ENCODE data around the gene CELF1. TPM values are rescaled to one million over a fixed set of nuclear protein-coding genes. Genes with fewer than 3 reads are reported as not detected.

CELF1 gene
- total and polyA plus RNA-seq, 4 donors: 83.0 to 168 (median 121) TPM

DNA sequence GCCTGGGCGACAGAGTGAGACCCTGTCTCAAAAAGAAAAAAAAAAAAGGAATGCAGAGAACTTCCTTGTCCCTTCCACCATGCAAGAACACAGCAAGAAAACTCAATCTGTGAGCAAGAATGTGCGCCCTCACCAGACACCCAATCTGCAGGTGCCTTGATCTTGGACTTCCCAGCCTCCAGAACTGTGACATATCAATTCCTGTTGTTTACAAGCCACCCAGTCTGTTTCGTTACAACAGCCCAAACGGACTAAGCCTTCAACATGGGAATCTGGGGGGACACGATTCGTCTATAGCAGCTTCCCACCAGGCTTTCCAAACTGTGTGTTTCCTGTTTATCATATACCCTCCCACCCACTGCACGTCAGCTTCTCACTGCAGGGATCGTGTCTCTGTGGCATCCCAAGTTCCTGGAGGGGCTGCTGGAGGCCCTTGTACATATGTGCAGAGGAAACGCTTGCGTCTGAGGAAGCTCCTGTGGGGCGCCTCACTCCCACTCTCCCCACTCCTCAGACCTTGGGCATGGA lies 115.7 kb downstream of the CELF1 start:
- DNase-seq (ENCODE audit: low read depth in 4 of 6, low spot score in 6 of 6): no peak

DNA sequence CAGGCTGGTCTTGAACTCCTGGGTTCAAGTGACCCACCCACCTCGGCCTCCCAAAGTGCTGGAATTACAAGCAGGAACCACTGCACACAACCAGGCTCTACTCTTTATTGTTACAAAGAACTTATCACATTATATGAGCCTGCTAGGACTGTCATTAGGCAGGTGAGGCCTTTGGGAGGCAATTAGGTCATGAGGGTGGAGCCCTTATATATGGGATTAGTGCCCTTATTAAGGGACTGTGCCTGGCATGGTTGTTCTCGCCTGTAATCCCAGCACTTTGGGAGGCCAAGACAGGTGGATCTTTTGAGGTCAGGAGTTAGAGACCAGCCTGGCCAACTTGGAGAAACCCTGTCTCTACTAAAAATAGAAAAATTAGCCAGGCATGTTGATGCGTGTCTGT lies 116.2 kb downstream of the CELF1 start:
- Histone ChIP-seq H3K4me1 (ENCODE audit: control insufficient read depth, insufficient read depth, low read length) (peaks cover 46% of the 10 kb centered on the region), H3K36me3 (ENCODE audit: control insufficient read depth, insufficient read depth, low read length) (no peaks in the 10 kb centered on the region)
- 90% methylated on average over 3 of the region's 3 CpGs for WGBS (ENCODE audit: insufficient coverage)

More for the DNA sequence above, 115.7 kb downstream of the CELF1 start:
- no peak overlapping the region for H3K27ac ChIP-seq (ENCODE audit: low read depth, low read length)
- WGBS (ENCODE audit: insufficient coverage): 75% methylated on average over 7 of the region's 11 CpGs
- H3K4me3 ChIP-seq (ENCODE audit: low read depth, low read length): no peak overlapping the region
- no peaks in the 10 kb centered on the region for H3K9me3 ChIP-seq (ENCODE audit: control insufficient read depth, insufficient read depth, low read length)
- no peaks in the 10 kb centered on the region for H3K36me3 ChIP-seq (ENCODE audit: control insufficient read depth, insufficient read depth, low read length)
- no peaks in the 10 kb centered on the region for H3K27me3 ChIP-seq (ENCODE audit: control insufficient read depth, insufficient read depth, low read length)
- peaks cover 46% of the 10 kb centered on the region for H3K4me1 ChIP-seq (ENCODE audit: control insufficient read depth, insufficient read depth, low read length)

GRCh38 chr11:47435687-47436086 lies 117.2 kb downstream of the CELF1 start:
- WGBS (ENCODE audit: insufficient coverage): 89% methylated on average over 3 of the region's 3 CpGs
- H3K4me3 ChIP-seq (ENCODE audit: low read depth, low read length): no peak overlapping the region
- no peak overlapping the region for H3K27ac ChIP-seq (ENCODE audit: low read depth, low read length)
- H3K9me3 ChIP-seq (ENCODE audit: control insufficient read depth, insufficient read depth, low read length): no peaks in the 10 kb centered on the region
- H3K36me3 ChIP-seq (ENCODE audit: control insufficient read depth, insufficient read depth, low read length): no peaks in the 10 kb centered on the region
- H3K4me1 ChIP-seq (ENCODE audit: control insufficient read depth, insufficient read depth, low read length): peaks cover 46% of the 10 kb centered on the region
- DNase-seq (ENCODE audit: low read depth in 4 of 6, low spot score in 6 of 6): no peak
- no peaks in the 10 kb centered on the region for H3K27me3 ChIP-seq (ENCODE audit: control insufficient read depth, insufficient read depth, low read length)

More for the DNA sequence above, 116.2 kb downstream of the CELF1 start:
- Histone ChIP-seq H3K27me3 (ENCODE audit: control insufficient read depth, insufficient read depth, low read length) (no peaks in the 10 kb centered on the region), H3K9me3 (ENCODE audit: control insufficient read depth, insufficient read depth, low read length) (no peaks in the 10 kb centered on the region), H3K4me3 (ENCODE audit: low read depth, low read length) (no peak overlapping the region), H3K27ac (ENCODE audit: low read depth, low read length) (no peak overlapping the region)
- DNase-seq (ENCODE audit: low read depth in 4 of 6, low spot score in 6 of 6): no peak

DNA sequence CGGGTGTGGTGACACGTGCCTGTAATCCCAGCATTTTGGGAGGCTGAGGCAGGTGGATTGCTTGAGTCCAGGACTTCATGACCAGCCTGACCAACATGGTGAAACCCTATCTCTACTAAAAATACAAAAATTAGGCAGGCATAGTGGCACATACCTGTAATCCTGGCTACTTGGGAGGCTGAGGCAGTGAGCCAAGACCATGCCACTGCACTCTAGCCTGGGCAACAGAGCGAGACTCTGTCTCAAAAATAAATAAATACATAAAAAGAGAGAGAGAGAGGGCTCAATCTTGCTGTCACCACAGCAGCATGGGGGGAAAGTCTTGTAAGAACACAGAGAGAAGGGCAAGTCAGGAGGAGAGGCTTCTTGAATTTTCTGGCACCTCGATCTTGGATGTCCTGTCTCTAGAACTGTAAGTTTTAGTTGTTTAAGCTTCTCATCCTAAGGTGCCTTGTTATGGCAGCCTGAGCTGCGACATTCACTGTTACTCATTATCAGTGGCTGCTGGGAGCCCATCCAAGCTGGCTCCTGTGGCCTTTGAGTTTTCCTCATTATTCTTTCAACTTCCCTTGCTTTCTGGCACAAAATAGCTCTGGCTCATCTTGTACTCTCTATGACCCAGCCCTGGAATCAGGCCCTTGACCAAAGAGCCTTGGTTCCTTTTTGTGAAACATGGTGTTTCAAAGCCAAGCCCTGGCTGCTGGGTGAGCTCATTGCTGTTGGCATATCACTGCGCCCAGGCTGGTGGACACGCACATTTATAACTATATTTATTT lies 118.7 kb downstream of the CELF1 start:
- Histone ChIP-seq H3K36me3 (ENCODE audit: control insufficient read depth, insufficient read depth, low read length) (no peaks in the 10 kb centered on the region), H3K4me3 (ENCODE audit: low read depth, low read length) (no peak overlapping the region), H3K27ac (ENCODE audit: low read depth, low read length) (peak overlapping the region; percentile 43), H3K9me3 (ENCODE audit: control insufficient read depth, insufficient read depth, low read length) (no peaks in the 10 kb centered on the region), H3K4me1 (ENCODE audit: control insufficient read depth, insufficient read depth, low read length) (peaks cover 46% of the 10 kb centered on the region), H3K27me3 (ENCODE audit: control insufficient read depth, insufficient read depth, low read length) (no peaks in the 10 kb centered on the region)
- DNase-seq (ENCODE audit: low read depth in 4 of 6, low spot score in 6 of 6): peak in 3 of 6 donors; percentile 51 to 83 (median 72)
- WGBS (ENCODE audit: insufficient coverage): 51% methylated on average over 4 of the region's 7 CpGs

DNA sequence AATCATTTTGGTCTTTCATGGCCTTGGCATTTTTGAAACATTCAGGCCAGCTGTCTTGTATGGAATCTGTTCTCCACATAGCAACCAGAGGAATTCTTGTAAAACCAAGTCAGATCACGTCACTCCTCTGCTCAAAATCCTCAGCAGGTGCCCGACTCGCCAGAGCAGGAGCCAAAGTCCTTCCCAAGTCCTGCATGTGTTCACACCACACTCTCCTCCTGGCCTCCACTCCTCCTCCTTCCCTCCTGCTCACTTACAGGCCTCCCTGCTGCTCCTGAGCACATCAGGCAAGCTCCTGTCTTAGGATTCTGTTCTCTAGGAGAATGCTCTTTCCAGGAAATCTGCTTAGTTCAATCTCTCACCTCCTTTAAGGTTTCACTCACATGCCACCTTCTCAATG lies 119.8 kb downstream of the CELF1 start:
- no peaks in the 10 kb centered on the region for H3K27me3 ChIP-seq (ENCODE audit: control insufficient read depth, insufficient read depth, low read length)
- H3K4me3 ChIP-seq (ENCODE audit: low read depth, low read length): no peak overlapping the region
- no peaks in the 10 kb centered on the region for H3K36me3 ChIP-seq (ENCODE audit: control insufficient read depth, insufficient read depth, low read length)
- H3K27ac ChIP-seq (ENCODE audit: low read depth, low read length): no peak overlapping the region
- no peaks in the 10 kb centered on the region for H3K9me3 ChIP-seq (ENCODE audit: control insufficient read depth, insufficient read depth, low read length)
- H3K4me1 ChIP-seq (ENCODE audit: control insufficient read depth, insufficient read depth, low read length): peaks cover 38% of the 10 kb centered on the region
- no peak for DNase-seq (ENCODE audit: low read depth in 4 of 6, low spot score in 6 of 6)
- WGBS (ENCODE audit: insufficient coverage): 51% methylated on average over 3 of the region's 3 CpGs

GRCh38 chr11:47431356-47432083 lies 121.4 kb downstream of the CELF1 start:
- H3K36me3 ChIP-seq (ENCODE audit: control insufficient read depth, insufficient read depth, low read length): no peaks in the 10 kb centered on the region
- no peaks in the 10 kb centered on the region for H3K27me3 ChIP-seq (ENCODE audit: control insufficient read depth, insufficient read depth, low read length)
- H3K4me3 ChIP-seq (ENCODE audit: low read depth, low read length): no peak overlapping the region
- no peaks in the 10 kb centered on the region for H3K9me3 ChIP-seq (ENCODE audit: control insufficient read depth, insufficient read depth, low read length)
- H3K27ac ChIP-seq (ENCODE audit: low read depth, low read length): no peak overlapping the region
- DNase-seq (ENCODE audit: low read depth in 4 of 6, low spot score in 6 of 6): no peak
- H3K4me1 ChIP-seq (ENCODE audit: control insufficient read depth, insufficient read depth, low read length): peaks cover 35% of the 10 kb centered on the region
- WGBS (ENCODE audit: insufficient coverage): 95% methylated on average over 8 of the region's 9 CpGs

GRCh38 chr11:47430524-47430923 lies 122.4 kb downstream of the CELF1 start:
- no peak for DNase-seq (ENCODE audit: low read depth in 4 of 6, low spot score in 6 of 6)
- peaks cover 31% of the 10 kb centered on the region for H3K4me1 ChIP-seq (ENCODE audit: control insufficient read depth, insufficient read depth, low read length)
- no peaks in the 10 kb centered on the region for H3K27me3 ChIP-seq (ENCODE audit: control insufficient read depth, insufficient read depth, low read length)
- no peaks in the 10 kb centered on the region for H3K9me3 ChIP-seq (ENCODE audit: control insufficient read depth, insufficient read depth, low read length)
- 61% methylated on average over 4 of the region's 5 CpGs for WGBS (ENCODE audit: insufficient coverage)
- no peak overlapping the region for H3K27ac ChIP-seq (ENCODE audit: low read depth, low read length)
- no peaks in the 10 kb centered on the region for H3K36me3 ChIP-seq (ENCODE audit: control insufficient read depth, insufficient read depth, low read length)
- no peak overlapping the region for H3K4me3 ChIP-seq (ENCODE audit: low read depth, low read length)

DNA sequence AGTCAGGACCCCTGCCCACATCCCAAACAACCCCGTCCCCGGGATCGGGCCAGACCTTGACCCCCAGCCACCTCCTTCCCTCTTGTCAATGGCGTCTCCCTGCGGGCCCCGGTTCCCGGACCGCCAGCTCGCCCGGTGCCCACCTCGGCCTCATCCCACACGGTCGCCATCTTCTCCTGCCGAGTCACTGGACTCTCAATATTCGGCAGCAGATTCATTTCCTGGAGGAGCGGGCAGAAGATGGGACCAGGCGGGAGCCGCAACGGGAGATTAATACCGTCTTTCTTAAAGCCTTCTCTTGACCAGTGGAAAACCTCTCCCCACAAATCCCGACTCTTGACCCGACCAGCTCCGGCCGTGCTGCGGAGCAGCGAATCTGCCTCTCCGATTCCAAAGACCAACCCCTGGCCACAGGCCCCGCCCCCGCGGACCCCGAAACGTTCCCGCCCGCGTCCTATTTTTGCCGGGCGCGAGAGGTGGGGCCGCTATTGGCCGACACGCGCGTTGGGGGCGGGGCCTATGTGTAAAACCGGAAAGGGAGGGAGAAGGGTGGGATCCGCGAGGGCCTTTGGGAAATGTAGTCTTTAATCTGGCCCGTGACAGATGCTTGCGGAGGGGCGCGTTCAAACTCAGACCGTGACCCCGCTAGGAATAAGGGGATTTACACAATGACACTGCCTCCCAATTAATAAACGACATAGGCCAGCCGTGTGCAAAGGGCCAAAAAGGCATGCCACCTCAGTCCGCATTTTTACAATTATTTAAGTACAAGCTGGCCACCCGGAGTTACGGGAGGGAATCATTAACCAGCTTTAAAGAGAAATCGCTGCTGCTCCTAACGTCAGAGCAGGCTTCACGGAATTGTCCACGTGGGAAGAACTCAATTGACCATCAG lies 126.6 kb downstream of the CELF1 start, which contains the start of gene PSMC3:
Gene PSMC3, minus strand, starts transcription at position 378 of the 895 bp plus-strand sequence. Its CDS starts 160 bp downstream, at position 218.
- peak; percentile 94 to 99 (median 98) for DNase-seq (ENCODE audit: low read depth in 4 of 6, low spot score in 6 of 6)
- under 1% methylated on average over 57 of the region's 62 CpGs for WGBS (ENCODE audit: insufficient coverage)
- Histone ChIP-seq H3K27me3 (ENCODE audit: control insufficient read depth, insufficient read depth, low read length) (no peaks in the 10 kb centered on the region), H3K4me1 (ENCODE audit: control insufficient read depth, insufficient read depth, low read length) (peaks cover 22% of the 10 kb centered on the region), H3K9me3 (ENCODE audit: control insufficient read depth, insufficient read depth, low read length) (no peaks in the 10 kb centered on the region), H3K27ac (ENCODE audit: low read depth, low read length) (peak within 1 kb of the TSS; percentile 93), H3K36me3 (ENCODE audit: control insufficient read depth, insufficient read depth, low read length) (peaks cover 38% of the 10 kb centered on the region), H3K4me3 (ENCODE audit: low read depth, low read length) (peak within 1 kb of the TSS; percentile 98)

DNA sequence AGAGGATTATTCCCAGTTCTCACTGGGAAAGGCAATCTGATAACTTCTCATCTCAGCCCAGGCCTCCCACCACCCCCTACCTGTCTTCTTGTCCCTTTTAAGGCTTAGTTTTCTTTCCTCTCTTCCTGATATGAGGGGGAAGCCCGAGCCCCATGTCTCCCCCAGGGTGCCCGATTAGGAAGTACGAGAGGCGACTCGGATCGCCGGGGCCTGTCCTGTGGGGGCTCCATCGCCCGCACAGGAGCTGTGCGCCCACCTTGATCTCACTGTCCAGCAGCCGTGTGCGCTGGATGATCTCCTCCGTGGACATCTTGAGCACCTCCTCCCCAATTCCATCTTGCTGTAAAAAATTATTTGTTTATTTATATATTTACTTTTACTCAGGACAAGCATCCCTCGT lies 127.3 kb downstream of the CELF1 start:
- H3K36me3 ChIP-seq (ENCODE audit: control insufficient read depth, insufficient read depth, low read length): peaks cover 45% of the 10 kb centered on the region
- 0% methylated on average over 11 of the region's 14 CpGs for WGBS (ENCODE audit: insufficient coverage)
- H3K4me1 ChIP-seq (ENCODE audit: control insufficient read depth, insufficient read depth, low read length): peaks cover 22% of the 10 kb centered on the region
- H3K9me3 ChIP-seq (ENCODE audit: control insufficient read depth, insufficient read depth, low read length): no peaks in the 10 kb centered on the region
- no peak for DNase-seq (ENCODE audit: low read depth in 4 of 6, low spot score in 6 of 6)
- no peaks in the 10 kb centered on the region for H3K27me3 ChIP-seq (ENCODE audit: control insufficient read depth, insufficient read depth, low read length)
- H3K27ac ChIP-seq (ENCODE audit: low read depth, low read length): peak overlapping the region; percentile 93
- H3K4me3 ChIP-seq (ENCODE audit: low read depth, low read length): peak overlapping the region; percentile 98

All from spinal cord (tissue), 10 donors.